Stimulated activated CD8-positive, alpha-beta memory T cell treated with anti-CD3 and anti-CD28 coated beads, Interleukin-12 subunit alpha, Interleukin-12 subunit beta, amount 100 ng/mL, for 1 hour (primary cell): ENCODE results near the gene PPHLN1.
"Not testable (repeated sequence)": the region's sequence is repeated elsewhere in the genome, so short reads cannot be mapped to it uniquely, and the experiment has no call there.

Experiments used
- DNase-seq: peaks from one replicate; pipeline ENCODE4 v3.0.0-alpha.2; 2020; ENCODE audit warnings: low read depth

The PPHLN1 gene

DNA sequence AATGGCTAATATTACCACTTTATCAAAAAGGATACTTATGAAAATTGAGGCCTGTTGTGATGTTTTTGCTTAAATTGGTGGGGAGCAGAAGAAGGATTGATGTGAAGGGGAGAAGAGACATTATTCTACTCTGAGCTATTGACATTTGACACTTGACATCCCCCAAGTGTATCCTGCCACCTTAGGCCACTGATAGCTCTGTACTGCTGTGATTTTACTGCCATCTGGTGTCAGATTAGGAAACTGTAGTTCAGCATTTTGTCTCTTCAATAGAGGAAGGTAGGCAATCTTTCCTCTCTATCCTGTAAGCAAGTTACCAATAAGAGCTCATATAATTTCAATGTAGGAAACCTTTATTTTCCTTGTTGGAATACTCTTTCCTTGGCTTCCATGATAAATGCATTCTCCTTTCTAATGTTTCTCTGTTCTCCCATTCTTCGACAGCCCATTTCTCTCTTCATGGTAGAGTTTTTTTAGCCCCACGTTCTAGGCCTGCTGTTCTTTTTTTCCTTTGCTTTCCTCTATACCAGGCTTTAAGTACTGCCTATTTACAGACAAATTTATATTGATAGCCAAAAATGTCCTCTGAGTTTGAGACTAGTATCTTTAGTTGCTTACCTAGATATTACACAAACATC lies 46.3 kb downstream of the PPHLN1 start:
- DNase-seq, result no peak

- no peak for DNase-seq
Measured at GRCh38 chr12:42373669-42374068, 47.7 kb downstream of the PPHLN1 start.

GRCh38 chr12:42380733-42381132 lies 54.8 kb downstream of the PPHLN1 start:
- DNase-seq, result no peak

DNA sequence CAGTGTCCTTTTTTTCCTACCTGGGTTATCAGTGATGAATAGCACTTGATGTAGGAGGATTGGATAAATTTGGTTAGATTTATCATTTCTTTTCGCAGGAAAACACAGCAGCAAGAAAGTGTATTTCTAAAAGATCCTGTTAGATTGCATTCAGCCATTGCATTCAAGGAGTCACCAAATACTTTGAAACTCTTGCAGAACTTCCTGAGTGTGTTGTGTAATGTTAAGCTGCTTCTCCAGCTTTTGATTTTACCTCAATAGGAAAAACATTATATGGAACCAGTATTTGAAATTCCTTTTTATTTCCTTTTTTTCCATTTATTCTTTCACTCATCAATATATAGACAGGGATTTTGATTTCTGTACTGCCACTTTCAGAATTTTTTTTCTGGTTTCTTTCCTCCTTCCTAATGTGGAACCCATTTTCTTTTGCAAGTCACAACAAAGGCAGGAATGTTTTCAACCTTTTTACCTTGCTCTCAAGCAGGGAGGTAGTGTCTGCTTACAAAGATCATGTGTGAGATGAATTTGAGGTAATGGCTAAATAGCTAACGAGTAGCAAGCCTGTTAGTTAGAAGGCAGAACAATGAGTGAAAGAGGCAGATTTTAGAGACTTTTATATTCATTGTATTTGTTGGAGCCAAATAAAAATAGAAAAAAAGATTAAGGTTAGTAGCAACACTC lies 56.2 kb downstream of the PPHLN1 start:
- DNase-seq, result no peak

- DNase-seq, result no peak
Measured at GRCh38 chr12:42385326-42385841, 59.4 kb downstream of the PPHLN1 start.

- DNase-seq, result no peak
Measured at GRCh38 chr12:42386308-42386707, 60.3 kb downstream of the PPHLN1 start.

DNA sequence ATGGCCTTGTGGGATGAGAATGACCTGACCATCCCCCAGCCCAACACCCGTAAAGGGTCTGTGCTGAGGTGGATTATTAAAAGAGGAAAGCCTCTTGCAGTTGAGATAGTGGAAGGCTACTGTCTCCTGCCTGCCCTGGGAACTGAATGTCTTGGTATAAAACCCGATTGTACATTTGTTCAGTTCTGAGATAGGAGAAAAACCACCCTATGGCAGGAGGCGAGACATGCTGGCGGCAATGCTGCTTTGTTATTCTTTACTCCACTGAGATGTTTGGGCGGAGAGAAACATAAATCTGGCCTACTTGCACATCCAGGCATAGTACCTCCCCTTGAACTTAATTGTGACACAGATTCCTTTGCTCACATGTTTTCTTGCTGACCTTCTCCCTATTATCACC lies 62.1 kb downstream of the PPHLN1 start:
- DNase-seq, result not testable (repeated sequence)

DNA sequence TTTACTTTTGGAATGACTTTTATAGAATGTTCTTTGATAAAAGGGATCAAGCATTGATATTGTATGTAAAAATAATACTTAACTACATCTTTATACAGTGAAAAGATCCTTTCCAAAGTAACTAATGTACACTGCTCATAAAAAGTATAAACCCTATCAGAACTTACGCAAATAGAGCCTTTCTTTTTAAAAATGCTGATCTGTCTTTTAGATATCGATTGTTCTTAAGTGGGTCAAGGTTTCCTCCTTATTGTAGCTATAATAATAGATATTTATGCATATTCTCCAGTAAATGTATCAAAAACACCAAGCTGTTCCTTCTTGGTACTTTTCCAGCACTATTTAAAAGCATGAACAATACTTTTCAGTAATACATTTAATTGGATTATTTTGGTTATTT lies 68.5 kb downstream of the PPHLN1 start:
- DNase-seq, result no peak

- DNase-seq, result no peak
Measured at GRCh38 chr12:42396473-42397259, 70.7 kb downstream of the PPHLN1 start.

- DNase-seq, result no peak
Measured at GRCh38 chr12:42402821-42403411, 76.9 kb downstream of the PPHLN1 start.

- DNase-seq, result no peak
Measured at GRCh38 chr12:42407306-42407705, 81.3 kb downstream of the PPHLN1 start.

GRCh38 chr12:42409471-42409870 lies 83.5 kb downstream of the PPHLN1 start:
- DNase-seq, result no peak

- no peak for DNase-seq
Measured at GRCh38 chr12:42410340-42410739, 84.4 kb downstream of the PPHLN1 start.

GRCh38 chr12:42420395-42420794 lies 94.4 kb downstream of the PPHLN1 start:
- DNase-seq, result no peak

- DNase-seq, result no peak
Measured at GRCh38 chr12:42421844-42422779, 96.1 kb downstream of the PPHLN1 start.

- DNase-seq, result no peak
Measured at GRCh38 chr12:42422785-42423184, 96.8 kb downstream of the PPHLN1 start.

- DNase-seq, result no peak
Measured at GRCh38 chr12:42426746-42427145, 100.8 kb downstream of the PPHLN1 start.

- no peak for DNase-seq
Measured at GRCh38 chr12:42428850-42429249, 102.9 kb downstream of the PPHLN1 start.

DNA sequence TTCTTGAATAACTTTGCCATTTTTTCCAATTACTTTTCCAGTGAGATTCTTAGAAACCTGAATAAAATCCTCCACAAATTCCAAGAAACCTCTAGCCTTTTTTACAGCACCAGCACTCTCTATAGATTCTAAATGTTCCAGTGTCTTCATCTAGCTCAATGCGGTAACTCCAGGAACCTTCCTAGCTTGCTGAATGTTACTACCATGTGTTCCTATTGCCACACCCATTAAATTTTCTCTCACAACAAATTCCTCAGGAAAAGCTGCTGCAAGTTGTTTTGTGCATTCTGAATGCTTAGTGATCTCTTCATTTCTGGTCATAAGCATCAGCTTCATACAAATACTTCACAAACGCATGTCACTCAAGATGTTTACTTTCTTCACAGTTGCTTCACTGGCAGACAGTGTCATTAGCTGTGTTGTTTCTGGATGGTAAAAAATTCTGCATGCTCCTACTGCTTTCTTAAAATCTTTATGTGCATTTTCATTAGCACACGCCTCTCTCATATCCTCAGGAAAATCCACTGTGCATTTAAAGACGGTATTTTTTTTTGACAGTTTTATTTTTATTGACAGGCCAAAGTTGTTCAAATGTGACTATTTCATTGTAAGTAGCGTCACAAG lies 106.7 kb downstream of the PPHLN1 start:
- DNase-seq, result no peak

- no peak for DNase-seq
Measured at GRCh38 chr12:42440608-42441007, 114.6 kb downstream of the PPHLN1 start.

DNA sequence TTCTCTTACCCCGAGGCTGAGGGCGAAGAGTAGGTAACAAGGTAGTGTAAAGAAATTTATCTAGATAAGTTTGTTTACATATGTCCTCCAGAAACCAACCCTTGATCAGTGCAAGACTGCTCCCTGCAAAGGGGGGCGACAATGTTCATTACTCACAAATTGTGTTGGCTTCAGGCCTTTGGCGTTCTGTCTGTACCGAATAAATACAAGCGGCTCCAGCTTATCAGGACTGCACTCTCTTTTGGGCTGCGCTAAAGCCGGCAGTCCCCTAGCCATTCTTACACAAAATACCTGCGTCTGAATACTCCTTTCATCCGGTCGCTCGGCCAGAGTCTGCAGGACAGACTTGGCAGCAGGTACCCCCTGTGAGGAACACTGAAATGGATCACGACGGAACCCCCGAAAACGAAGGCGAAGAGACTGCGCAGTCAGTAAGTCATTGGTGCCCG lies 116.4 kb downstream of the PPHLN1 start:
- DNase-seq, result no peak
